B cell (primary cell): ENCODE data around the gene ARMC12. TPM values are rescaled to one million over a fixed set of nuclear protein-coding genes. Genes with fewer than 3 reads are reported as not detected.

Experiments
- ATAC-seq: fragments of 200-7000 bp; cut with Tn5 transposase; one replicate; pipeline ENCODE4 v1.10.0; 2021; ENCODE audit warnings: low read depth, mild to moderate bottlenecking, moderate number of reproducible peaks, moderate library complexity
- CTCF ChIA-PET: fragments of 350-600 bp; sonication (Branson Sonifier 250); formaldehyde crosslinking; loops from one replicate; lab custom pipeline; 2021; ENCODE audit warnings: antibody characterized with exemption, inconsistent platforms; lab: Charles Lee
- POLR2A ChIA-PET: fragments of 350-600 bp; sonication (Branson Sonifier 250); formaldehyde crosslinking; loops from one replicate; lab custom pipeline; 2021; ENCODE audit warnings: antibody characterized with exemption; lab: Charles Lee
- DNase-seq: peaks from one replicate; pipeline ENCODE4 v3.0.0; 2013
- H2AFZ ChIP-seq: 2 replicates; pipeline ENCODE4 v1.6.1; 2012; ENCODE audit warnings: mild to moderate bottlenecking, low read depth, low read length; ENCODE audit not compliant: insufficient read depth, poor library complexity, severe bottlenecking
- H3K27ac ChIP-seq, 2 donors: 1 replicate in 1 of 2; 2 replicates in 1 of 2; pipeline ENCODE4 v1.5.1; 2012 to 2013; ENCODE audit warnings: low read length in 2 of 2, mild to moderate bottlenecking in 2 of 2, moderate library complexity in 1 of 2
- H3K27me3 ChIP-seq, 4 experiments: fragments of 200-600 bp in 1 of 4; sonication (generic) in 1 of 4; replicated peaks in 1 of 4; 1 replicate in 2 of 4; 2 replicates in 2 of 4; pipeline versions ENCODE4 v1.6.1 to v1.7.0; 2013 to 2016; ENCODE audit warnings: low read length in 3 of 4, mild to moderate bottlenecking in 2 of 4, mixed read lengths in 1 of 4, moderate library complexity in 1 of 4; ENCODE audit not compliant: insufficient read depth in 4 of 4, control insufficient read depth in 3 of 4; ENCODE audit errors: control extremely low read depth in 1 of 4
- H3K36me3 ChIP-seq, 2 experiments: replicated peaks in 1 of 2; 1 replicate in 1 of 2; 2 replicates in 1 of 2; pipeline versions ENCODE4 v1.6.1 to v1.7.1; 2013; ENCODE audit warnings: low read length in 1 of 2; ENCODE audit not compliant: insufficient read depth in 2 of 2, control insufficient read depth in 1 of 2; ENCODE audit errors: control extremely low read depth in 1 of 2, extremely low read depth in 1 of 2
- H3K4me1 ChIP-seq, 2 donors: fragments of 200-600 bp in 1 of 2; sonication (generic) in 1 of 2; 1 replicate in 1 of 2; 2 replicates in 1 of 2; pipeline versions ENCODE4 v1.5.1 to v1.6.1; 2013 to 2017; ENCODE audit warnings: low read length in 2 of 2; ENCODE audit not compliant: control insufficient read depth in 2 of 2, insufficient read depth in 2 of 2
- H3K4me2 ChIP-seq: replicated peaks from 2 replicates; pipeline ENCODE3; 2012; ENCODE audit warnings: mild to moderate bottlenecking, low read depth, low read length; ENCODE audit not compliant: poor library complexity, severe bottlenecking
- H3K4me3 ChIP-seq, 5 experiments: fragments of 200-600 bp in 1 of 5; sonication (generic) in 1 of 5; 1 replicate in 3 of 5; 2 replicates in 2 of 5; pipeline versions ENCODE4 v1.5.1 to v1.7.0; 2011 to 2016; ENCODE audit warnings: low read length in 4 of 5, mild to moderate bottlenecking in 4 of 5, low read depth in 2 of 5, control low read depth in 1 of 5, moderate library complexity in 1 of 5; ENCODE audit not compliant: insufficient read depth in 1 of 5; ENCODE audit errors: control extremely low read depth in 1 of 5, extremely low read depth in 1 of 5
- H3K79me2 ChIP-seq: fragments of 200-600 bp; sonication (generic); one replicate; pipeline ENCODE4 v1.6.0; 2016; ENCODE audit warnings: low read length; ENCODE audit not compliant: control insufficient read depth, insufficient read depth
- H3K9ac ChIP-seq: fragments of 200-600 bp; sonication (generic); 2 replicates; pipeline ENCODE4 v1.6.1; 2017; ENCODE audit warnings: mild to moderate bottlenecking, low read length, moderate library complexity
- H3K9me3 ChIP-seq, 3 donors: one replicate each; pipeline versions ENCODE4 v1.6.1 to v1.7.1; 2013; ENCODE audit warnings: low read length in 2 of 3; ENCODE audit not compliant: control insufficient read depth in 2 of 3, insufficient read depth in 1 of 3; ENCODE audit errors: control extremely low read depth in 1 of 3
- H4K20me1 ChIP-seq: 2 replicates; pipeline ENCODE4 v1.6.0; 2012; ENCODE audit warnings: mild to moderate bottlenecking, low read length; ENCODE audit not compliant: insufficient read depth, control insufficient read depth, poor library complexity, severe bottlenecking
- H3K27ac Mint-ChIP-seq: one replicate; pipeline ENCODE4 v1.8.0; 2021; ENCODE audit warnings: mixed read lengths
- H3K27me3 Mint-ChIP-seq: one replicate; pipeline ENCODE4 v1.8.0; 2021; ENCODE audit warnings: mixed read lengths
- H3K4me1 Mint-ChIP-seq: one replicate; pipeline ENCODE4 v1.8.0; 2021; ENCODE audit warnings: mixed read lengths
- H3K4me3 Mint-ChIP-seq: one replicate; pipeline ENCODE4 v1.8.0; 2021; ENCODE audit warnings: mixed read lengths
- H3K9me3 Mint-ChIP-seq: one replicate; pipeline ENCODE4 v1.8.0; 2022; ENCODE audit warnings: mixed read lengths; ENCODE audit not compliant: insufficient read depth
- CTCF ChIP-seq: fragments of 200-600 bp; IDR thresholded peaks from one replicate; pipeline ENCODE4 v1.8.0; 2022; ENCODE audit warnings: antibody characterized with exemption, mild to moderate bottlenecking
- EZH2 ChIP-seq: IDR thresholded peaks from 2 replicates; pipeline ENCODE4 v1.6.1; 2012; ENCODE audit warnings: borderline replicate concordance, low read depth, mild to moderate bottlenecking, moderate library complexity, low read length; ENCODE audit not compliant: insufficient read depth, poor library complexity, severe bottlenecking
- WGBS: methylation state at CpG from one replicate; pipeline ENCODE4 v1.1.5; 2013; ENCODE audit warnings: missing lambda C conversion rate; ENCODE audit not compliant: insufficient coverage; 5-methylcytosine and 5-hydroxymethylcytosine counted together
- intact Hi-C: fragments of 100-400 bp; cut with micrococcal nuclease; formaldehyde crosslinking; loops from one replicate; pipeline ENCODE4 v1.10.0; 2022
- polyA plus RNA-seq: library from polyadenylated mRNA; depleted of rRNA; stranded (reverse); fragments of >200 nt; gene quantifications from 2 replicates; pipeline ENCODE4 v1.2.3, GENCODE V29; 2012
- total RNA-seq, 2 donors: library from RNA; stranded (reverse); fragments of 120-200 nt in 1 of 2; gene quantifications; 1 replicate in 1 of 2; 2 replicates in 1 of 2; pipeline versions ENCODE4 v1.2.3 to v1.2.4, GENCODE V29; 2013 to 2022

Gene ARMC12
- total and polyA plus RNA-seq, 2 donors (not counting 1 experiment from before 2014, with no cell fraction given) = 0.52 to 2.8 TPM

- ATAC-seq = no peak
- Mint-ChIP-seq H3K9me3 (no peaks in the 10 kb centered on the region), H3K27me3 (peaks cover 37% of the 10 kb centered on the region), H3K27ac (no peak overlapping the region), H3K4me1 (peaks cover 5% of the 10 kb centered on the region), H3K4me3 (no peak overlapping the region)
- H3K4me3 ChIP-seq = no peak overlapping the region
- H4K20me1 ChIP-seq = no peaks in the 10 kb centered on the region
- DNase-seq = no peak
- H3K36me3 ChIP-seq = no peaks in the 10 kb centered on the region
- H3K9ac ChIP-seq = no peak overlapping the region
- TF ChIP-seq CTCF (no peak), EZH2 (no peak)
- no peaks in the 10 kb centered on the region for H3K79me2 ChIP-seq
- H3K4me2 ChIP-seq = no peak overlapping the region
- peaks cover 0 to 23% (median 8%) of the 10 kb centered on the region in 4 experiments for H3K27me3 ChIP-seq
- H2AFZ ChIP-seq = no peak overlapping the region
- 93% methylated on average over 2 of the region's 3 CpGs for WGBS
- H3K4me1 ChIP-seq = peaks cover 2 to 4% of the 10 kb centered on the region in 2 donors
- intact Hi-C loops = no loop called here
- ChIA-PET CTCF (no interaction called here), POLR2A (no interaction called here)
- no peak overlapping the region for H3K27ac ChIP-seq
- H3K9me3 ChIP-seq = peaks cover 0 to 6% (median 0%) of the 10 kb centered on the region in 3 donors
Observed at GRCh38 chr6:35782424-35782823, 45.6 kb downstream of the ARMC12 start.

DNA sequence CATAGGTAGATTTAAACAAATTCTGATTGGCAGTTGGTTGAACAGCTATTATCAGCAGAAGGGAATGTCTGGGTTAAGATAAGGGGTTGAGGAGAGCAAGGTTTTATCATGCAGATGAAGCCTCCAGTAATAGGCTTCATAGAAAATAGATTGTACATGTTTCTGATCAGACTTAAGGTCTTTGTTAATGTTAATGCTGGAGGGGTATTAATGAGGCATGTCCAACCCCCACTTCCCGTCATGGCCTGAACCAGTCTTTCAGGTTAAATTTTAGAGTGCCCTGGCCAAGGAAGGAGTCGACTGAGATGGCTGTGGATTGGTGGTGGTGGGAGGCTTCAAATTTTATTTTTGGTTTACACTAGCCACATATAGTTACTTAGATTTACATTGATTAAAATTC lies 47.4 kb downstream of the ARMC12 start:
- peaks cover 0 to 12% (median 0%) of the 10 kb centered on the region in 3 donors for H3K9me3 ChIP-seq
- H3K27ac Mint-ChIP-seq = no peak overlapping the region
- peaks cover 52% of the 10 kb centered on the region for H3K27me3 Mint-ChIP-seq
- POLR2A ChIA-PET = no interaction called here
- H3K4me3 ChIP-seq = no peak overlapping the region
- H3K79me2 ChIP-seq = no peaks in the 10 kb centered on the region
- no peak for ATAC-seq
- H3K36me3 ChIP-seq = no peaks in the 10 kb centered on the region
- no peak overlapping the region for H2AFZ ChIP-seq
- H3K9me3 Mint-ChIP-seq = no peaks in the 10 kb centered on the region
- no peak overlapping the region for H3K4me3 Mint-ChIP-seq
- CTCF ChIA-PET = interaction anchor here (0.7 kb wide), 1 partner anchor 337 kb away, joined by 6 read pairs; no protein-coding TSS in a partner anchor
- no peak for DNase-seq
- WGBS = 86% methylated on average over 1 of the region's 2 CpGs
- no peak overlapping the region for H3K4me2 ChIP-seq
- no peak overlapping the region for H3K27ac ChIP-seq
- no peak for TF ChIP-seq EZH2
- no peak for TF ChIP-seq CTCF
- H4K20me1 ChIP-seq = no peaks in the 10 kb centered on the region
- no peaks in the 10 kb centered on the region for H3K4me1 Mint-ChIP-seq
- peaks cover 0 to 4% of the 10 kb centered on the region in 2 donors for H3K4me1 ChIP-seq
- H3K9ac ChIP-seq = no peak overlapping the region
- H3K27me3 ChIP-seq = peaks cover 0 to 23% (median 14%) of the 10 kb centered on the region in 4 experiments
- intact Hi-C loops = no loop called here
